SK-N-SH (cell line): ENCODE results near the gene RIC3. TPM values are rescaled to one million over a fixed set of nuclear protein-coding genes. Genes with fewer than 3 reads are reported as not detected.

ENCODE experiments used
- CTCF ChIA-PET: fragments of 300-600, 350-600 bp; formaldehyde crosslinking; extraction: SDS; loops from one replicate; lab custom pipeline; 2021; lab: Yijun Ruan, JAX
- POLR2A ChIA-PET: fragments of 350-600 bp; sonication (Branson Sonifier 250); formaldehyde crosslinking; extraction: SDS; loops from one replicate; lab custom pipeline; 2020; ENCODE audit warnings: antibody characterized with exemption, inconsistent platforms; lab: Yijun Ruan, JAX
- DNase-seq: peaks from one replicate; pipeline ENCODE4 v3.0.0; 2012
- H2AFZ ChIP-seq: fragments of 200-600 bp; sonication (generic); 2 replicates; pipeline ENCODE4 v1.8.1; 2016; ENCODE audit warnings: antibody characterized with exemption, mild to moderate bottlenecking, low read depth
- H3F3A ChIP-seq: fragments of 200-600 bp; sonication (generic); replicated peaks from 2 replicates; pipeline ENCODE3; 2016; ENCODE audit warnings: antibody characterized with exemption, mild to moderate bottlenecking; ENCODE audit not compliant: insufficient read depth
- H3K27ac ChIP-seq, 2 experiments: fragments of 200-500 bp in 1 of 2; fragments of 200-600 bp in 1 of 2; sonication (Bioruptor generic) in 1 of 2; sonication (generic), shearing (Covaris generic) in 1 of 2; 2 replicates each; pipeline versions ENCODE4 v1.5.1 to v1.6.1; 2014 to 2016; ENCODE audit warnings: low read depth in 2 of 2, inconsistent platforms in 1 of 2, low read length in 1 of 2, mild to moderate bottlenecking in 1 of 2, mixed read lengths in 1 of 2
- H3K27me3 ChIP-seq: fragments of 200-600 bp; sonication (generic), shearing (Covaris generic); 2 replicates; pipeline ENCODE4 v1.6.1; 2016; ENCODE audit warnings: mixed run types; ENCODE audit not compliant: insufficient read depth
- H3K36me3 ChIP-seq, 2 experiments: fragments of 200-500 bp in 1 of 2; fragments of 200-600 bp in 1 of 2; sonication (Bioruptor generic) in 1 of 2; sonication (generic) in 1 of 2; replicated peaks in 1 of 2; 2 replicates each; pipeline versions ENCODE3 to v1.5.1; 2014 to 2016; ENCODE audit warnings: low read length in 1 of 2, mild to moderate bottlenecking in 1 of 2; ENCODE audit not compliant: insufficient read depth in 2 of 2, control insufficient read depth in 1 of 2
- H3K4me1 ChIP-seq, 2 experiments: fragments of 200-500 bp in 1 of 2; fragments of 200-600 bp in 1 of 2; sonication (Bioruptor generic) in 1 of 2; sonication (generic), shearing (Covaris generic) in 1 of 2; 2 replicates each; pipeline versions ENCODE4 v1.5.1 to v1.6.1; 2014 to 2016; ENCODE audit warnings: low read depth in 1 of 2, low read length in 1 of 2, mixed run types in 1 of 2; ENCODE audit not compliant: insufficient read depth in 2 of 2, control insufficient read depth in 1 of 2
- H3K4me2 ChIP-seq: fragments of 200-600 bp; sonication (generic), shearing (Covaris generic); 2 replicates; pipeline ENCODE4 v1.6.1; 2017; ENCODE audit warnings: mixed run types
- H3K4me3 ChIP-seq, 2 experiments: fragments of 200-500 bp in 1 of 2; fragments of 200-600 bp in 1 of 2; sonication (Bioruptor generic) in 1 of 2; sonication (generic), shearing (Covaris generic) in 1 of 2; 2 replicates each; pipeline versions ENCODE4 v1.5.1 to v1.8.1; 2014 to 2016; ENCODE audit warnings: low read depth in 2 of 2, inconsistent platforms in 1 of 2, low read length in 1 of 2, mild to moderate bottlenecking in 1 of 2, mixed read lengths in 1 of 2, moderate library complexity in 1 of 2
- H3K79me2 ChIP-seq: fragments of 200-600 bp; sonication (generic); 2 replicates; pipeline ENCODE4 v1.8.1; 2017; ENCODE audit warnings: mild to moderate bottlenecking; ENCODE audit not compliant: insufficient read depth
- H3K9ac ChIP-seq: fragments of 200-600 bp; sonication (generic); 2 replicates; pipeline ENCODE4 v1.6.1; 2017; ENCODE audit warnings: mixed run types
- H3K9me2 ChIP-seq: fragments of 200-600 bp; sonication (generic); 2 replicates; pipeline ENCODE4 v1.6.1; 2017; ENCODE audit warnings: mixed run types
- H3K9me3 ChIP-seq: fragments of 200-600 bp; sonication (generic); 2 replicates; pipeline ENCODE4 v1.6.1; 2017; ENCODE audit warnings: mixed run types, mild to moderate bottlenecking, moderate library complexity
- H4K20me1 ChIP-seq: fragments of 200-600 bp; sonication (generic); 2 replicates; pipeline ENCODE4 v1.6.1; 2017; ENCODE audit warnings: mild to moderate bottlenecking, mixed run types; ENCODE audit not compliant: insufficient read depth
- EP300 ChIP-seq, 2 experiments: IDR thresholded peaks; 2 replicates each; pipeline versions ENCODE4 v1.4.0 to v1.6.1; 2012; ENCODE audit warnings: borderline replicate concordance in 1 of 2, low read depth in 1 of 2, low read length in 1 of 2
- FOXJ3 ChIP-seq: sonication (generic); formaldehyde crosslinking; IDR thresholded peaks from 2 replicates; pipeline ENCODE4 v1.5.1; 2020; ENCODE audit warnings: mild to moderate bottlenecking, missing genetic modification reagents
- MEF2A ChIP-seq: IDR thresholded peaks from 2 replicates; pipeline ENCODE4 v1.4.0; 2012; ENCODE audit warnings: low read depth, borderline replicate concordance
- MXI1 ChIP-seq: IDR thresholded peaks from 2 replicates; pipeline ENCODE4 v1.6.1; 2012; ENCODE audit warnings: mild to moderate bottlenecking, low read depth, low read length, improper control_type of control experiment
- NFIC ChIP-seq: IDR thresholded peaks from 2 replicates; pipeline ENCODE4 v1.4.0; 2012; ENCODE audit warnings: borderline replicate concordance
- NRF1 ChIP-seq: IDR thresholded peaks from 2 replicates; pipeline ENCODE4 v1.6.1; 2012; ENCODE audit warnings: low read depth, mild to moderate bottlenecking, low read length
- PBX3 ChIP-seq: IDR thresholded peaks from 2 replicates; pipeline ENCODE4; 2012
- POLR2AphosphoS5 ChIP-seq: IDR thresholded peaks from 2 replicates; pipeline ENCODE4 v1.6.1; 2012; ENCODE audit warnings: low read depth, low read length
- RXRA ChIP-seq: IDR thresholded peaks from 2 replicates; pipeline ENCODE4 v1.4.0; 2012; ENCODE audit warnings: low read depth, mild to moderate bottlenecking, borderline replicate concordance
- SIN3A ChIP-seq: IDR thresholded peaks from 2 replicates; pipeline ENCODE4 v1.6.1; 2012; ENCODE audit warnings: low read depth, mild to moderate bottlenecking, low read length, moderate library complexity, borderline replicate concordance
- WGBS: methylation state at CpG from one replicate; pipeline ENCODE4 v1.1.6; 2017; ENCODE audit warnings: low lambda C conversion rate; 5-methylcytosine and 5-hydroxymethylcytosine counted together
- polyA plus RNA-seq, 3 experiments: library from polyadenylated mRNA; depleted of rRNA; stranded (reverse); fragments of >200 nt; gene quantifications; 2 replicates each; pipeline ENCODE4 v1.2.3, GENCODE V29; 2012
- TF ChIP-seq, protein P1 (sequence below): fragments of 150-350 bp; IDR thresholded peaks from 2 replicates; pipeline ENCODE4 v1.6.1; 2016; ENCODE audit warnings: mild to moderate bottlenecking, low read depth, low read length
- TF ChIP-seq, protein P2 (sequence below): IDR thresholded peaks from 2 replicates; pipeline ENCODE4 v1.4.0; 2012; ENCODE audit warnings: low read depth, borderline replicate concordance
- TF ChIP-seq, protein P3 (sequence below): fragments of 150-350 bp; IDR thresholded peaks from 2 replicates; pipeline ENCODE4 v1.6.1; 2017; ENCODE audit warnings: antibody characterized with exemption, low read length, low read depth, borderline replicate concordance

RIC3 gene
- polyA plus RNA-seq, 1 of the 3 experiments (the other 2 are of a cell fraction) = 0.54 TPM

GRCh38 chr11:8196749-8197148 lies 27.9 kb upstream of the RIC3 start:
- Histone ChIP-seq H3K4me2 (no peak overlapping the region), H3K9me2 (no peaks in the 10 kb centered on the region), H2AFZ (no peak overlapping the region), H3K27ac (no peak overlapping the region), H3K4me3 (no peak overlapping the region), H3K79me2 (no peaks in the 10 kb centered on the region), H3F3A (no peaks in the 10 kb centered on the region), H3K27me3 (no peaks in the 10 kb centered on the region; the same call in 1 of the 2 replicates), H3K36me3 (no peaks in the 10 kb centered on the region), H3K9ac (no peak overlapping the region), H3K9me3 (no peaks in the 10 kb centered on the region), H4K20me1 (no peaks in the 10 kb centered on the region), H3K4me1 (peaks cover 0 to 12% of the 10 kb centered on the region in 2 experiments; a peak in 1 of 4 replicates)
- CTCF ChIA-PET = interaction anchor here (1.2 to 6.3 kb wide), 6 partner anchors 10 to 369 kb away, joined by 3 to 61 read pairs (median 24); partner anchors contain the start of gene LMO1
- TF ChIP-seq NFIC (no peak), PBX3 (no peak), POLR2AphosphoS5 (no peak)
- DNase-seq = no peak
- POLR2A ChIA-PET = no interaction called here

DNA sequence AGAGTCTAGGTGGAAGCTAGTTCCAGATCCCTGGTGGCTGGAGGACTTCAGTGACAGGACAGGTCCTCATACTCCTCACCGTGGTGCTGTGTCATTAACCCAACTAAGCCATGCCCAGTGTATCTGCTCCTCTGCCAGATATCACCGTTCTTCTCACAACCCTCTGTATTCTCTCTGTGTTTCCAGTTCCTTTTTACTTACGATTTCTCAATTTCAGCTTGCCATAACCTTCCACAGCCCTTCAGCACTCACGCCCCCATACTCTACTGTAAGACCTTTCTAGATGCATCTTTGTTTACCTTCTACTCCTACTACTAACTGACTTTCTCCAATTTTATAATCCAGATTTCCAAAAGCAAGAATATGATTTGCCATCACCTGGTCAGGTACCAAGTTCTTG lies 26.1 kb upstream of the RIC3 start:
- H3K9me2 ChIP-seq = no peaks in the 10 kb centered on the region
- TF ChIP-seq, protein P1, sequence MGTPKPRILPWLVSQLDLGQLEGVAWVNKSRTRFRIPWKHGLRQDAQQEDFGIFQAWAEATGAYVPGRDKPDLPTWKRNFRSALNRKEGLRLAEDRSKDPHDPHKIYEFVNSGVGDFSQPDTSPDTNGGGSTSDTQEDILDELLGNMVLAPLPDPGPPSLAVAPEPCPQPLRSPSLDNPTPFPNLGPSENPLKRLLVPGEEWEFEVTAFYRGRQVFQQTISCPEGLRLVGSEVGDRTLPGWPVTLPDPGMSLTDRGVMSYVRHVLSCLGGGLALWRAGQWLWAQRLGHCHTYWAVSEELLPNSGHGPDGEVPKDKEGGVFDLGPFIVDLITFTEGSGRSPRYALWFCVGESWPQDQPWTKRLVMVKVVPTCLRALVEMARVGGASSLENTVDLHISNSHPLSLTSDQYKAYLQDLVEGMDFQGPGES = no peak
- TF ChIP-seq EP300 (IDR thresholded peaks at IDR 0.05; ENCODE audit: borderline replicate concordance in 1 of 2, low read depth in 1 of 2, low read length in 1 of 2) (no peak), MXI1 (no peak), POLR2AphosphoS5 (no peak), RXRA (no peak), NRF1 (no peak), SIN3A (no peak), MEF2A (no peak), NFIC (no peak), FOXJ3 (CRISPR knock-in tag) (no peak), PBX3 (no peak)
- TF ChIP-seq, protein P2, sequence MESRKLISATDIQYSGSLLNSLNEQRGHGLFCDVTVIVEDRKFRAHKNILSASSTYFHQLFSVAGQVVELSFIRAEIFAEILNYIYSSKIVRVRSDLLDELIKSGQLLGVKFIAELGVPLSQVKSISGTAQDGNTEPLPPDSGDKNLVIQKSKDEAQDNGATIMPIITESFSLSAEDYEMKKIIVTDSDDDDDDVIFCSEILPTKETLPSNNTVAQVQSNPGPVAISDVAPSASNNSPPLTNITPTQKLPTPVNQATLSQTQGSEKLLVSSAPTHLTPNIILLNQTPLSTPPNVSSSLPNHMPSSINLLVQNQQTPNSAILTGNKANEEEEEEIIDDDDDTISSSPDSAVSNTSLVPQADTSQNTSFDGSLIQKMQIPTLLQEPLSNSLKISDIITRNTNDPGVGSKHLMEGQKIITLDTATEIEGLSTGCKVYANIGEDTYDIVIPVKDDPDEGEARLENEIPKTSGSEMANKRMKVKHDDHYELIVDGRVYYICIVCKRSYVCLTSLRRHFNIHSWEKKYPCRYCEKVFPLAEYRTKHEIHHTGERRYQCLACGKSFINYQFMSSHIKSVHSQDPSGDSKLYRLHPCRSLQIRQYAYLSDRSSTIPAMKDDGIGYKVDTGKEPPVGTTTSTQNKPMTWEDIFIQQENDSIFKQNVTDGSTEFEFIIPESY = no peak
- TF ChIP-seq, protein P3, sequence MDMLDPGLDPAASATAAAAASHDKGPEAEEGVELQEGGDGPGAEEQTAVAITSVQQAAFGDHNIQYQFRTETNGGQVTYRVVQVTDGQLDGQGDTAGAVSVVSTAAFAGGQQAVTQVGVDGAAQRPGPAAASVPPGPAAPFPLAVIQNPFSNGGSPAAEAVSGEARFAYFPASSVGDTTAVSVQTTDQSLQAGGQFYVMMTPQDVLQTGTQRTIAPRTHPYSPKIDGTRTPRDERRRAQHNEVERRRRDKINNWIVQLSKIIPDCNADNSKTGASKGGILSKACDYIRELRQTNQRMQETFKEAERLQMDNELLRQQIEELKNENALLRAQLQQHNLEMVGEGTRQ = no peak
- POLR2A ChIA-PET = no interaction called here
- CTCF ChIA-PET = interaction anchor here (0.9 to 6.3 kb wide), 10 partner anchors 9 to 371 kb away, joined by 3 to 61 read pairs (median 8); partner anchors contain the start of gene LMO1
- no peaks in the 10 kb centered on the region for H3F3A ChIP-seq
- no peaks in the 10 kb centered on the region for H4K20me1 ChIP-seq
- H3K4me3 ChIP-seq = no peak overlapping the region
- H3K79me2 ChIP-seq = no peaks in the 10 kb centered on the region
- H3K27me3 ChIP-seq = no peaks in the 10 kb centered on the region; the same call in 1 of the 2 replicates
- no peak overlapping the region for H3K27ac ChIP-seq
- peaks cover 0 to 12% of the 10 kb centered on the region in 2 experiments; a peak in 1 of 4 replicates for H3K4me1 ChIP-seq
- no peak overlapping the region for H3K9ac ChIP-seq
- H2AFZ ChIP-seq = no peak overlapping the region
- no peaks in the 10 kb centered on the region for H3K36me3 ChIP-seq
- no peak overlapping the region for H3K4me2 ChIP-seq
- no peak for DNase-seq
- WGBS = 25% methylated on average over 4 of the region's 4 CpGs
- H3K9me3 ChIP-seq = no peaks in the 10 kb centered on the region
